ENCODE data around the gene NRG2.

- TF ChIP-seq CTCF (IDR thresholded peaks at IDR 0.05 in 8 of 11, conservative IDR thresholded peaks at IDR 0.05 in 3 of 11) (no peak), POLR2A (IDR thresholded peaks at IDR 0.05) (no peak), POLR2AphosphoS5 (IDR thresholded peaks at IDR 0.05) (no peak)
These were observed 170.0 kb downstream of the NRG2 start for GRCh38 chr5:139872851-139873794.
